HG03571 (cell line): ENCODE measurements around the gene TMEM135.
"Not testable (repeated sequence)": the region's sequence is repeated elsewhere in the genome, so short reads cannot be mapped to it uniquely, and the experiment has no call there.

Experiments used
- ATAC-seq: cut with Tn5 transposase; IDR thresholded peaks from one replicate; pipeline ENCODE4 v1.9.1; 2021; ENCODE audit not compliant: unreplicated experiment

TMEM135 gene

DNA sequence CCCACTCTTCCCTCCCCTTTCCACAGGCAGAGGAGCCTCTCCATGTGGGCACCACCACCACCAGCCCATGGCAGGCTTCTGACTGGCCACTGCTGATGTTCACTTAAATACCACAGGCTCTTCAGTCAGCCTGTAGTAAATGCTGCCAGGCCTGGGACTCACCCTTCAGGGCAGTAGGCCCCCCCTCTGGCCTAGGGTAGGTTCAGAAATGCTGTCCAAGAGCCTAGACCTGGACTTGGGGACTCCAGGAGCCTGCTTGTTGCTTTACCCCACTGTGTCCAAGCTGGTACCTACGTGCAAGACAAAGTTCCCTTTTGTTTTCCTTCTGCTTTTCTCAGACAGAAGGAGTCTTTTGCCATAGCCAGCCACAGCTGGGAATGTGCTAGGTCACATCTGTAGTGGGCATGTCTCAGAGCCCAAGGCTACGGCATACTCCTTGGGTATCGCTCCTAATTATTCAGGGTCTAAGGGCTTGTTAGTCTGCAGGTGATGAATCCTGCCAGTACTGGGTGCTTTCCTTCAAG lies 38.6 kb downstream of the TMEM135 start:
- no peak for ATAC-seq

DNA sequence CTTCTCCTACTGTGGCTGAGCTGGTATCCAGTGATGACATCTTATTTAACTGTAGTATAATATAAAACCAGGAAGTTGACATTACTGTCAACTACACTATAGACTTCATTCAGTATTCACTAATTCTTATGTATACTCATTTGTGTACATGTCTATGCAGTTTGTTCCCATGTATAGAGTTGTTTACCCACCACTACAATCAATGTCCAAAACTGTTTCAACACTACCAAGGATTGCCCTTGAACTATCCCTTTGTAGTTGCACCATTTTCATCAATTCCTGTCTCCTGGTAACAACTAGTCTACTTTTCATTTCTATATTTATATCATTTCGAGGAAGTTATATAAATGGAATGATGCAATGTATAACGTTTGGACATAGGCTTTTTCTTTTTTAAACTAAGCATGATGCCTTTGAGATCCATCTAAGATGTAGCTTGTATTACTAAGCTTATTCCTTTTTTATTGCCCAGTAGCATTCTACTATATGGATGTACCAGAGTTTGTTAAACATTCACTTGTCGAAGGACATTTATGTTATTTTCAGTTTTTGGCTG lies 39.2 kb downstream of the TMEM135 start:
- ATAC-seq = no peak

DNA sequence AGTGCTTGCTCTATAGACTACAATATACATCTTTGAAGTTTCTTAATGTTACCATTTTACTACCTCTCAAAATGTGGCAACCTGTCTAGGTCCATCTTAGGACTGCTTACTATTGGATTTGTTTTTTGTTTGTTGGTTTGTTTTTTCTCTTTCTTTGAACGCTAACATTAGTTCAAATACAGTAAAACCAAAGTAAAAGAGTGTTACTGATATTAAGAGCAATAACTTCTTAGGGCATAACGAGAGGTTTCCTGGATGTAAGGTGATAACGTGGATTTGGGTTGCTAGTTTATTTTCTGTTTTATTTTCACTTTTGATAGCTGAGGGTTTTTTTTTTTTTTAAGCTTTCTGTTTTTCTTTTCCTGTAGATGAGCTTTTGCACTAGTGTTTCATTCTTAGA lies 43.6 kb downstream of the TMEM135 start:
- ATAC-seq = peak; percentile 57

DNA sequence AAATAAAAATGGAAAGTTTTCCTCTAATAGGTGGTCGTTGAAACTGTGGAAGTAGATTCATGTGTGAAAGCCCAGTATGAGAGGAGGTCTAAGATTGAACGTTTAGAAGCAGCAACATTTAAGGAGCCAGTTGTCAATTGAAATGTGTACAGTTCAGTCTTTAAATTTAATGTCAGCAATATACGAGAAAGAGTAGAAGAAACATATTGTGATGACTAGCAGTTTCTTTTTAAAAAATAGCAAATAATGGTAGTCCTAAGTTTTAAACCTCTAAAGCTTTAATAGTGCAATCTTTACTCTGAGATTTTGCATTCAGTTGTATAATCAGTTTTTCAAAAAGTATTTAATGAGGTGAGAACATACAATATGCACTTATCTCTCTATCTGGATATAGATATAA lies 44.9 kb downstream of the TMEM135 start:
- ATAC-seq = no peak

DNA sequence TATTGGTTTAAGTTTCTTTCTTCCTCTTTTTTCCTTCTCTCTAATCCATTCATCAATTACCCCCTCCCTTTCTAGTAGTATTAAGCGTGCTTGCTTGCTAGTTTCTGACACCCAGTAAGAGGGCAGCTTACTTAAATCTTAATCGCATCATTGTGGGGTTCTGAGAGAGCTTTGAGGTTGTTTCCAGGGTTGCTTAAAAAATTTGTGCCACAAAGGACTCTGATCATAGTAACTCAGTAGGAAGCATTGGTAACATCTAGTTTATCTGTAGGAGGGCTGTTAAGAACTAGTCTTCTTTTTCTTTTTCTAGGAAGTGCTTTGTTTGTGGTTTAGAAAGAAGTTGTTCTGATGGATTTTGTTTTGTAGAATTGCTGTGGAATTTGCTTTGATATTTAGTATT lies 45.3 kb downstream of the TMEM135 start:
- no peak for ATAC-seq

DNA sequence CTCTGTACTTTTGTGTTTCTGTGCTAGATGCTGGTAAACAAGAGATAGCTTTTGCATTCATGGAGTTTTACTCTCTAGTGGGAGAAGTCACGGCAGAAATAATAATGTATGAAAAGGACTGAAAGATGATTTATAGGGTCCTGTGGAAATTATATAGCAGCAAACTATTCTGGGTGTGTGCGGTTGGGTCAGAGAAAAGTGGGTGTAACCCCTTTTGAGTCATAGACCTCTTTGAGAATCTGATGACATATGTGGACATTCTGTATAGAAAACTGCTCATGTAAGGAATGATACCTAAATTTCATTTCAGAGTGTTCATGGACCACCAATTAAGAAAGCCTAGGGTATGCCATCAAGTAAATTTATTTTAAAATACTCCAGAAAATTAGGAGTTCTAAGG lies 54.4 kb downstream of the TMEM135 start:
- no peak for ATAC-seq

DNA sequence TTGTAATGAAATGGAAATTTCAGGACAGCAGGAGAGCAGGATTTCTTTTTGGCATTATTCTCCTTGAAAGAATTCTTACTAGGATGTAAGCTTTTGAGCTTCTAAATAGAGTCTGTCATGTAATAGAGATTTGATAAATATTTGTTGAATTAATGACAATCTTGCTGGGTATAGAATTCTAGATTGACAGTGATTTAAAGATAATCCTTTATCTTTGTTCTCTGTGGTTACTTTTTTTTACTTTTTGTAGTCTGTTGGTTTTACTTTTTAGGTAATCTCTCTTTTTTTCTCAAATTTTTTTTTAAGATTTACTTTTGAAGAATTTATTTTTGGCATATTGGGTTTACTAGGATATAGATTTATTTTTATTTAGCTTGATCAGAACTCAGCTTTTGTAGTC lies 54.8 kb downstream of the TMEM135 start:
- ATAC-seq = no peak

DNA sequence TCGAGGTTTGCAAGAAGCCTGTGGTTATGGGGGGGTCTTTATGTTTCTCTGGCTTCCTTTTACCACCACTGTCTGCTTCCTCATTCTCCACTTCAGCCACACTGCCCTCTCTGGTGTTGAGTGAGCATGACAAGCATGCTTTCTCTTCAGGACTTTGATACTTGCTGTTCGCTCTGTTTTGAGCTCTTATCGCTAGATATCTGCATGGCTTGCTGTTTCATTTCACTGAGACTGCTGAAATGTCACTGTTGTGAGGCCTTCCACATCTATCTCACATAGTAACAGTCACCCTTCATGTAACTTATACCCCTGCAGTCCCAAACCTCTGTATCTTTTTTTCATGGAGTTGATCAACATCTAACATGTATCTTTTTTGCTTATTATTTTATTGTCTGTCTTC lies 59.8 kb downstream of the TMEM135 start:
- ATAC-seq = peak; percentile 89

DNA sequence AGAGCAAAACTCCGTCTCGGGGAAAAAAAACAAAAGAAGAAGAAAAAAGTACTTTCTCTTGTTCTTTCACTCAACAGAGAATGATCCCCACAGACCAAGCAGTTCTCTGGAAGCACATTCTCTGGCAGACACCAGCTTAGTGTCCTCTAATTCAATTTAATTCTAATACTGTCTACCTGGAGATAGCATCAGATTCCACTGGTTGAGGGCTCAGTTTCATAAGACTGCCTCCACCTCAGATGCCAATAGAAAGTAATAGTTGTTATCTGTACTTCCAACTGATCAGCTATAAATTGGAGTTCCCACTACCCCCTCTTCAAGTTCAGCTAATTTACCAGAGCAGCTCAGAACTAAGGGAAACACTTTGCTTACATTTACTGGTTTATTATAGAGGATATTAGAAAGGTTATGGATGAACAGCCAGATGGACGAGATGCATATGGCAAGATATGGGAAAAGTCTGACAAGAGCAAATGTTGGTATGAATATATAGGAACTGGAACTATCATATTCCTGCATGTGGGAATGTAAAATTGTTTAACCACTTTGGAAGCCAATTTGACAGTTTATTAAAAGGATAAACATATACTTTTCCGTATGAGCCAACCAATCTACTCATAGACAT lies 64.3 kb downstream of the TMEM135 start:
- ATAC-seq = no peak

DNA sequence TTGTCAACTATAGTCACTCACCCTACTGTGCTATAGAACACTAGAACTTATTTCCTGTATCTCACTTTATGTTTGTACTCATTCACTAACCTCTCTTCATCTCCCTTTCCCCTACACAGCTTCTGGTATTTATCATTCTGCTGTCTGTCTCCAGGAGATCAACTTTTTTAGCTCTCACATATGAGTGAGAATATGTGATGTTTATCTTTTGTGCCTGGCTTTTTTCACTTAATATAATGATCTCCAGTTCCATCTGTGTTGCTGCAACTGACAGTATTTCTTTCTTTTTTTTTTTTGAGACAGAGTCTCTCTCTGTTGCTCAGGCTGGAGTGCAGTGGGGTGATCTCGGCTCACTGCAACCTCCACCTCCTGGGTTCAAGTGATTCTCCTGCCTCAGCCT lies 68.1 kb downstream of the TMEM135 start:
- not testable (repeated sequence) for ATAC-seq

DNA sequence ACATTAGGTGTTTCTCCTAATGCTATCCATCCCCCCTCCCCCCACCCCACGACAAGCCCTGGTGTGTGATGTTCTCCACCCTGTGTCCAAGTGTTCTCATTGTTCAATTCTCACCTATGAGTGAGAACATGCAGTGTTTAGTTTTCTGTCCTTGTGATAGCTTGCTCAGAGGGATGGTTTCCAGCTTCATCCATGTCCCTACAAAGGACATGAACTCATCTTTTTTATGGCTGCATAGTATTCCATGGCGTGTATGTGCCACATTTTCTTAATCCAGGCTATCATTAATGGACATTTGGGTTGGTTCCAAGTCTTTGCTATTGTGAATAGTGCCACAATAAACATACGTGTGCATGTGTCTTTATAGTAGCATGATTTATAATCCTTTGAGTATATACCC lies 69.6 kb downstream of the TMEM135 start:
- not testable (repeated sequence) for ATAC-seq

DNA sequence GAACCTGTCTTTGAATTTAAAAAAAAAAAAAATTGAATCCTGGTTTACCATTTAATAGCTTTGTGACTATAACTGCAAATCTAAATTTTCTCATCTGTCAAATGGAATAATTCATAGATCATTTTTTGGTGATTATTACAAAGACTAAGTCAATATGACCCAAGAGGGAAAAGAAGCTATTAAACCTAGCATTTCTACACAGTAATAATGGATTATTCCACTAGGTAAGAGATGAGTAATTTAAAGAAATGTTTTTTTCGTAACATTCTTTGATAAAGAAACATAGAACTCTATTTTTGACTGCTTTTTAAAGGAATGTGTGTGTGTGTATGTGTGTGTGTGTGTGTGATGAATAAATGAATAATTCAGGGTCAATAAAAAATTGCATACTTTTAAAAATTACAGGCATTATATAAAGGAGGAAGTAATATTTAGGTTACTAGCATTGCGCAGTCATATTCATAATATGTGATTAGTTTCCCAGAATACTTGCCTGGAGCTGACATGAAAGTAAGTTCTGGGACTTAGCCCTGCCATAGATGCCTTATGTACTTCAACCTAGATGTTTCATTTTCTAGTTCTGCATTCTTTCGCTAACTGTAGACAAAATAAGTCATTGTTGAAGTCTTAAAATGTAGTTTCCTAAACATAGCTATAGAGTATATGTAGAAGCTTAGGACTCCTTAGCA lies 72.9 kb downstream of the TMEM135 start:
- no peak for ATAC-seq

DNA sequence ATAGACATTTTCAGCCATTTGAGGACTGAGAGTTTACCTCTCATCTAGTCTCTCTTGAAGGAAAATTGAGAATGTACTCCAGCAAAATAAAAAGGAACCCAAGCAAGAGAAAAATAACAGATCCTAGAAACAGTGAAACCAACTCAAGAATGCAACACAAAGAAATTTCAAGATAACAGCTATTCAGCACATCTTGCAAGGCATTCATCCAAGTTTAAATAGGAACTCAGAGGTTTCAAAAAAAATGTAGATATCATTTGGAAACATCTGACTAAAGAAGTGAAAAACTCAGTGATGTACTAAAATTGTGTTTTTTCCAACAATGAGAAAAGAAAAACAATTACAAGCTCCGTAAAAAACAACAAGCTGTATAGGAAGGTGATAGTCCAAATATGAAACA lies 76.4 kb downstream of the TMEM135 start:
- no peak for ATAC-seq

DNA sequence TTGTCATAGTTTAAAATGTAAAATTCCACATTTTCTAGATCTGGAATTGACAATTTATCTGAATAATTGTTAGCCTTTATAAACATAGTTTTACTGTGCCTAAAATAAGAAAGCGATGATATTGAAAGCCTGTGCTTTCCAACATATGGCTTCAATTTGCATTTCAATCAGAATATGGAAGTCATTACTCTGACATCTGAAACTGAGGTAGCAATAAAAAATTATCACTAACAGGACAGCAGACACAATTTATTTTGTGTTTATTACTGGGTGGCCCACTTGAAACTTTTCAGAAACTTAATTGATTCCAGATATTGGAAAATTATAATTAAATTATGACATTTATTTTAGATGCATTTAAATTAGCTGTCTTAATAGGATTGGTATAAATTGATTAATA lies 78.5 kb downstream of the TMEM135 start:
- no peak for ATAC-seq

DNA sequence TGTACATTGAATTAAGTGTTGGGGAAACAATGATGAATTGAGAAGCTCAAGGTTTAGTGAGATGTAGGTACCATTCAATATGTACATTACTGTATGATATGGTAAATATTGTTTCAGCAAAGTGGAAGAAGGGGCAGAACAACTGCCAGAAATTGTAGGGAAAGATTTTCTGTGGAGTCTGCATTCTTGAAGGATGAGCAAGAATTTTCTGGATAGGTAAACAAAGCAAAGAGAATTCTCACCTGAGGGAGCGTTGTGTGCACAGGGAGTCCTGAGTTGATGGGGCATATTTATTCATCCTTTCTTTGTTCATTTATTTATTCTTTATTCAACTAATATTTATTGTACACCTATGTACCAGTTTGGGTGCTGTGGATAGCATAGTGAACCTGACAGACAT lies 83.2 kb downstream of the TMEM135 start:
- no peak for ATAC-seq

DNA sequence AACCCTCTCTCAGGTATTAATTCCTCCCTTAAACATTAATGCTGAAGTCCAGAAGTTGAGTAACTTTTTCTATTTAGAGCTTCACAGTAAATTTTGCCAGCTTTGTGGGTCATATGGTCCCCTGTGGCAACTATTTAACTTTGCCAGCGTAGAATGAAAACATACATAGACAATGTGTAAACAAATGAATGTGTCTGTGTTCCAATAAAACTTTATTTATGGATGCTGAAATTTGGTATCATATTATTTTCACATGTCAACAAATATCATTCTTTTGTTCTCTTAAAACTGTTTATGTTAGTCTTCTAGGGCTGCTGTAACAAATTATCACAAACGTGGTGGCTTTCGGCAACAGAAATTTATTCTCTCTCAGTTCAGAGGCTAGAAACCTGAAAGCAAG lies 85.1 kb downstream of the TMEM135 start:
- no peak for ATAC-seq

DNA sequence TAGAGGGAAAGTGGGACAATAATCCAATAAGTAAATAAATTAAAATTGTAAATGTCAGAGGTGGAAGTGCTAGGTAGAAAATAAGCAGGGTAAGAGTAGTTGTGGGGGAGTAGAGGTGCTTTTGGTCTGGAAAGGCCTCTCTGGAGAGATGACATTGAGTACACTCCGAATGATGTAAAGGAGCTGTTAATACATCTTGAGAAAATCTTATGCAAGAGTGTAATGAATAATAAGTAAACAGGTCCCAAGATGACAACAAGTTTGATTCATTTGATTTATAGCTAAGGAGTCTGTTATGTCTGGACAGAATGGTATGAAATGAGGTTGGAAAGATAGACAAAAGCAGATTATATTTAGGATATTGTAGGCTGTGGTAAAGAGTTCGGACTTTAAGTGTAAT lies 87.5 kb downstream of the TMEM135 start:
- no peak for ATAC-seq

DNA sequence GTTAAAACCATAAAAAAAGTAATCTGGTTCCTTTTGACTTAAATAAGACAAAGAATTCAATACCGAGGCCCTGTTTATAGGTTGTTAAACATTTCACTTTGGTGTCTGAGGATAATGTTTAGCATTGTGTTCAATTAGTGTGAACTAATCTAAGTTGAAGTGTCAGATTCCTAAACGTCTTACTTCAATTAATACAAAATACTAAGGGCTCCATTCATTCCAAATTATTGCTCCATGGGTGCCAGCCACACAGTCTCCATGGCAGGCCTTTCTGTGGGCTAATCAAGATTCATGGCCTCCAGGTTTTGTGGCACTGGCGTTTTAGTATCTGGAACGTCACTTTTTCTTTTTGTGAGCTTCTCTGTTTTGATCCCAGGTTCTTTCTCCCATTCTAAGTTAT lies 89.4 kb downstream of the TMEM135 start:
- no peak for ATAC-seq

DNA sequence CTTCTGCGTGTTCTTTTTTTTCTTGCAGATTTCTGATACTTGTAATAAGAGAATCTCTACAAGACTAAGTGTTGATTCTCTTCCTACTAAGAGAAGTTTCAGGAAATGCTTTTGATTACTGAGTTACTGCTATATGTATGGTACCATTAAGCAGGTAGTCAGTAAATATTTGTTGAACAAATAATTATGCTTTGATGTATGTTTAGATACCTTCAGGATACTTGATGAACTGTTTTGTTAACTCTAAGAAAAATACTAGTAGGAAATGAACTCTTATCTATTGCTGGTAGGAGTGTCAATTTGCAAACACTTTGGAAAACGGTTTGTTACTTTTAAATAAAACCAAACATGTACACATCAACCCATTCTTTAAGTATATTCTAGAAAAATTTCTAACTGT lies 90.6 kb downstream of the TMEM135 start:
- no peak for ATAC-seq

DNA sequence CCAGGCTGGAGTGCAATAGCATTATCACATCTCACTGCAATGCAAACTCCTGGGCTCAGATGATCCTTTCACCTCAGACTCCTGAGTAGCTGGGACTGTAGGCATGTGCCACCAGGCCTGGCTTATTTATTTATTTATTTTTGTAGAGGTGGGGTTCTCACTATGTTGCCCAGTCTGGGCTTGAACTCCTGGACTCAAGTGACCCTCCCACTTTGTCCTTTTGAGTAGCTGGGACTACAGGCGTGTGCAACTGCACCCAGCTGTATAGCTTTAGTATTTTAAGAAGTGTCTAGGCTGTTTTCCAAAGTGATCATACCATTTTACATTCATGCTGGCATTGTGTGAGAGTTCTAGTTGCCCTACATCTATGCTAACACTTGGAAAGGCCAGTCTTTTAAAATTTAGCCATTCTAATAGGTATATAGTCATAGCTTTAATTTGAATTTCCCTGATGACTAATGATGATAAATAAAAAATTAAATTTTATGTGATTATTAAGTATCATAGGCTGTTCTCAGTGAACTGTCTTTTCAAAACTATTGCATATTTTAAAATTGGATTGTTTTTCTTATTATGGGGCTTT lies 96.9 kb downstream of the TMEM135 start:
- ATAC-seq = no peak

DNA sequence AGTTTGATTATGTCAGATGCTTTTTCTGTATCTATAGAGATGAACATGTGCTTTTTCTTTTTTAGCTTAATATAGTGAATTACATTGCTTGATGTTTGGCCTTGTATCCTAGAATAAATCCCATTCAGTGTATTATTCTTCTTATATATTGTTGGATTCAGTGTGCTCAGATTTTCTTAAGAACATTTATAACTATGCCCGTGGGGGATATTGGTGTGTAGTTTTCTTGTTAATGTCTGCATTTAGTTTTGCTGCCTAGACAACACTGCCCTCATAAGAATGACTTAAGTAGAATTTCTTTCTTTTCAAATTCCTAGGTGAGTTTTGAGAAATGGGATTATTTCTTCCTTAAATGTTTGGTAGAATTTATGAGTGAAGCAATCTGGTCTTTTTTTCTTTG lies 98.5 kb downstream of the TMEM135 start:
- no peak for ATAC-seq

DNA sequence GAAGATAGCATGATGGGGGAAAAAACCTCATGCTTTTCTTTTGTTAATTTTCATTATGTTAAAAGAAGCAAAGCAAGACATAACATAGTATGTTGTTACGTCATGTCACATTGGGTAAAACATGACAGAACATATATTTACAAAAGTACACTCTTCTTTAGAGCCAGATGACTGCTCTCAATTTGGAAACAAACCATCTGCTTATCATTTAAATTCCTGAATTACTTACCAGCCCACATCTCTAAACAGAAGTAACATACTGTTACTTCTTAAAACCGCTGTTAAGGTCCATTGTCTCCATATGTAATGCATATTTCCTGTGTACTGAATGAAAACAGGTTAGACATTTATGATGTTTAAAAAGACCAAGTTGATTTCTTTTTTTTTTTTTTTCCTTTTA lies 100.0 kb downstream of the TMEM135 start:
- no peak for ATAC-seq
